OCI-LY3 (cell line): ENCODE measurements around the gene HSD3B1.

Experiments used
- CTCF ChIP-seq: fragments of 200-600, 300-600 bp; sonication (generic); IDR thresholded peaks from 2 replicates; pipeline ENCODE4 v1.5.1; 2014; ENCODE audit warnings: antibody characterized with exemption, low read length, low read depth
- EZH2phosphoT487 ChIP-seq: fragments of 200-600 bp; shearing (Covaris generic); IDR thresholded peaks from 2 replicates; pipeline ENCODE4 v1.6.1; 2018; ENCODE audit warnings: antibody characterized with exemption, mixed run types, low read depth

GRCh38 chr1:119515221-119515620, 8.2 kb downstream of the HSD3B1 start:
- TF ChIP-seq CTCF (no peak), EZH2phosphoT487 (no peak)
